CD4-positive, alpha-beta memory T cell (primary cell): ENCODE data around the gene HOXA5. TPM values are rescaled to one million over a fixed set of nuclear protein-coding genes. Genes with fewer than 3 reads are reported as not detected.

Experiments used
- CTCF ChIA-PET: fragments of 350-600 bp; sonication (Branson Sonifier 250); formaldehyde crosslinking; loops from one replicate; lab custom pipeline; 2021; ENCODE audit warnings: inconsistent platforms; ENCODE audit not compliant: partially characterized antibody; lab: Charles Lee
- POLR2A ChIA-PET: fragments of 350-600 bp; sonication (Branson Sonifier 250); formaldehyde crosslinking; loops from one replicate; lab custom pipeline; 2021; ENCODE audit not compliant: partially characterized antibody; lab: Charles Lee
- DNase-seq, 5 donors: peaks; one replicate each; pipeline versions ENCODE4 v3.0.0 to v3.0.0-alpha.2; 2020 to 2022; ENCODE audit warnings: mixed read lengths in 1 of 5
- H3K27ac ChIP-seq: one replicate; pipeline ENCODE4 v1.7.0; 2013; ENCODE audit warnings: low read depth, low read length
- H3K27me3 ChIP-seq: 2 replicates; pipeline ENCODE4 v1.7.0; 2013; ENCODE audit warnings: mild to moderate bottlenecking, low read length, moderate library complexity; ENCODE audit not compliant: insufficient read depth
- H3K36me3 ChIP-seq: 2 replicates; pipeline ENCODE4 v1.7.0; 2013; ENCODE audit warnings: mild to moderate bottlenecking, low read length, moderate library complexity; ENCODE audit not compliant: insufficient read depth
- H3K4me1 ChIP-seq: 2 replicates; pipeline ENCODE4 v1.7.0; 2013; ENCODE audit warnings: mild to moderate bottlenecking, low read length, moderate library complexity; ENCODE audit not compliant: insufficient read depth
- H3K4me3 ChIP-seq, 2 donors: one replicate each; pipeline ENCODE4 v1.7.0; 2013; ENCODE audit warnings: low read length in 2 of 2, mild to moderate bottlenecking in 1 of 2
- H3K9me3 ChIP-seq, 2 donors: one replicate each; pipeline ENCODE4 v1.7.0; 2013; ENCODE audit warnings: low read length in 2 of 2, control low read depth in 1 of 2; ENCODE audit not compliant: control insufficient read depth in 1 of 2
- H3K27ac Mint-ChIP-seq, 7 donors: one replicate each; pipeline ENCODE4 v1.8.0; 2020 to 2021; ENCODE audit warnings: mixed read lengths in 7 of 7, mild to moderate bottlenecking in 6 of 7, inconsistent platforms in 3 of 7, moderate library complexity in 3 of 7
- H3K27me3 Mint-ChIP-seq, 2 donors: one replicate each; pipeline ENCODE4 v1.8.0; 2020 to 2021; ENCODE audit warnings: mixed read lengths in 2 of 2
- H3K36me3 Mint-ChIP-seq, 2 donors: one replicate each; pipeline ENCODE4 v1.8.0; 2020 to 2021; ENCODE audit warnings: mixed read lengths in 2 of 2, inconsistent platforms in 1 of 2, mild to moderate bottlenecking in 1 of 2
- H3K4me1 Mint-ChIP-seq, 4 donors: one replicate each; pipeline ENCODE4 v1.8.0; 2020 to 2021; ENCODE audit warnings: mixed read lengths in 4 of 4, mild to moderate bottlenecking in 1 of 4
- H3K4me3 Mint-ChIP-seq, 8 donors: one replicate each; pipeline ENCODE4 v1.8.0; 2020 to 2021; ENCODE audit warnings: mixed read lengths in 8 of 8, mild to moderate bottlenecking in 7 of 8, moderate library complexity in 6 of 8, inconsistent platforms in 3 of 8
- H3K9me3 Mint-ChIP-seq, 8 donors: one replicate each; pipeline ENCODE4 v1.8.0; 2020 to 2021; ENCODE audit warnings: mixed read lengths in 8 of 8, mild to moderate bottlenecking in 5 of 8, inconsistent platforms in 3 of 8, moderate library complexity in 1 of 8
- intact Hi-C: fragments of 100-400 bp; cut with micrococcal nuclease; formaldehyde crosslinking; loops from one replicate; pipeline ENCODE4 v1.15.1; 2023
- polyA plus RNA-seq, 2 donors: library from polyadenylated mRNA; unstranded; fragments of 300-500 nt; fragmentation: Illumina TruSeq; gene quantifications; one replicate each; pipeline ENCODE4 v1.2.3, GENCODE V29; 2021
- total RNA-seq, 2 experiments: library from RNA; stranded (reverse); gene quantifications; one replicate each; pipeline ENCODE4 v1.2.3, GENCODE V29; 2021

Gene HOXA5
- total and polyA plus RNA-seq, 4 experiments from 2014 or later, result not detected

DNA sequence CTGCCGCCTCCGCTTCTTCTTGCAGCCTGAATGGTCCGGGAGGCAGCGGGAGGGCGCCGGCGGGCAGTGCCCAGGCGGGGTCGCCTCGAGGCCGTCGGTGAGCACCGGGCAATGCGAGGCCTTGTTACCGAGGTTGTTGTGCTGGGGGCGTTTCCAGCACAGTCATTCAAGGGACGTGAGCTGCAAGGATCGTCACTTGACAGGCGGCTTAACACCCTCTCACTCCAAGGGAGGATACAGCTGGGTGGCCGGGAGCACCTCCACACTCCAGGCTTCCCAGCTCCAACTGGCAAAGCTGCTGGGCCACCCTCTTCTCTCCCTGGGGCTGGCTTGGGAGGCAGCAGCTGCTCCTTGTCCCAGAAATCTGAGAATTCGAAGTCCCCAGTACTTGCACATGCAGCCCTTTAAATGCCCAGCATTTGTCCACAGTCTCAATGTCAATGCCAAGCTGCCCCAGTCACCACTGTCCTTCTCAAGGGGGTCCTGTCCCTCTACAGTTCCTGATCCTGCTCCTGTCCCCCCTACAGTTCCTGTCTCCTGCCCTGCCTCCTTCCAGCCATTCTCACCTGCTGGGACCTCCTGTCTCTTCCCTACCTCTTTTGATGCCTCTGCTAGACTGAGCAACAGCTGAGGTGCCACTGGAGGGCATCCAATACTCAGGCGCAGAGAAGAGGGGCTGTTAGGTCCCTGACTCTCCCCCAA is 46.0 kb upstream of the HOXA5 start:
- DNase-seq, result no peak
- H3K36me3 ChIP-seq, result no peaks in the 10 kb centered on the region
- ChIA-PET CTCF (interaction anchor here (0.9 to 4.9 kb wide), 3 partner anchors 9 to 23 kb away, joined by 3 to 38 read pairs (median 3); no protein-coding TSS in a partner anchor), POLR2A (interaction anchor here (1.6 to 1.7 kb wide), 2 partner anchors 7 to 24 kb away, joined by 3 to 5 read pairs; partner anchors contain the start of gene HOXA9)
- H3K4me3 Mint-ChIP-seq, result peak overlapping the region in 6 of 8 donors; percentile 35 to 77 (median 57)
- no peak overlapping the region for H3K27ac ChIP-seq
- H3K4me1 Mint-ChIP-seq, result peaks cover 32 to 81% (median 52%) of the 10 kb centered on the region in 4 donors
- H3K27me3 ChIP-seq, result peaks cover 94% of the 10 kb centered on the region
- H3K36me3 Mint-ChIP-seq, result peaks cover 0 to 1% of the 10 kb centered on the region in 2 donors
- H3K9me3 ChIP-seq, result no peaks in the 10 kb centered on the region
- H3K9me3 Mint-ChIP-seq, result peaks cover 0 to 13% (median 1%) of the 10 kb centered on the region in 8 donors
- H3K27me3 Mint-ChIP-seq, result peaks cover 76 to 80% of the 10 kb centered on the region in 2 donors
- peak overlapping the region in 1 of 7 donors; percentile 89 for H3K27ac Mint-ChIP-seq
- peaks cover 69% of the 10 kb centered on the region for H3K4me1 ChIP-seq
- intact Hi-C loops, result no loop called here
- no peak overlapping the region for H3K4me3 ChIP-seq

DNA sequence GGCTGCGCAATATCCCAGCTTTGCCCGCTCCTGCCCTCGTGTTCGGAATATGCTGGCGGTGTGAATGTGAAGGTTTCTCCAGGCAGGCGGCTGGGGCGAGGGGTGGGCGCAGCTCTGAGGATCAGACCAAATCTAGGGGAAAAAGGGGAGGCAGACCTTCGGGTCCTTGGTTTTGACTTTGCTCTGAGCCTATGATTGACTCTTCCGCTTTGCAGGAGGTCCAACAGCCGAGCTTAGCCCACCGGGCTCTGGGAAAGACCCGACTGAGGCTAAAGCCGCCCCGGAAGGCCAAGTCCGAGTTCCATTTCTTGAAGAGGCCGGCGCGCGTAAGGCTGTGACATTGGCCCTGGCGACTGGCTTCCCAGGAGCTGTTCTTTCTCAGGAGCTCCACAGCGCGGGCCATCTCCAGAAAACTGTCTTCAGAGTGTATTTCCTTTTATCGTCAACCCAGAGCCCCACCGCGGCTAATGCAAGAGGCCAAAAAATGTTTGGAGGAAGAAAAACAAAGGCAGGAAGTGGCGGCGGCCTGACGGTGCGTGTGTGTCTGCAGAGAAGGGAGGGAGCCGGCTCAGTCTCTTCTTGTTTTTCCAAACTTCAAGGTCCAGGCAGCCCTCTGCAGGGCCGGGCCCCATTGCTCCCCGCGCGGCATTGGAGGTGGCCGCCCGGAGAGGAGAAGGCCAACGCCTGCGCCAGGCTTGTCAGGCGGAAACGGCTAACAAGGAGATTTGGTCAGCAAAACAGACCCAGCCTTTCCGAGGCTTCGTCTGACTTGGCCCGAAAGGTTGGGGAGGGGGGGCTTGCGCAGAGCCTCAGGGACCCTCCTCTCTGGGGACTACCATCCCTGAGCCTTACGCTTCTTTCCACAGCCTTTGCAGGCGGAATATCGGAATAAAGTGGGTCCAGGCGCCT is 45.2 kb upstream of the HOXA5 start:
- Mint-ChIP-seq H3K27ac (peak overlapping the region in 4 of 7 donors; percentile 43 to 89 (median 70)), H3K36me3 (peaks cover 0 to 1% of the 10 kb centered on the region in 2 donors), H3K4me3 (peak overlapping the region; percentile 67 to 85 (median 70)), H3K4me1 (peaks cover 32 to 85% (median 54%) of the 10 kb centered on the region in 4 donors), H3K27me3 (peaks cover 74 to 79% of the 10 kb centered on the region in 2 donors), H3K9me3 (peaks cover 0 to 13% (median 1%) of the 10 kb centered on the region in 8 donors)
- Histone ChIP-seq H3K4me1 (peaks cover 75% of the 10 kb centered on the region), H3K4me3 (peak overlapping the region; percentile 15 to 39), H3K9me3 (no peaks in the 10 kb centered on the region), H3K36me3 (no peaks in the 10 kb centered on the region), H3K27me3 (peaks cover 91% of the 10 kb centered on the region), H3K27ac (no peak overlapping the region)
- intact Hi-C loops, result no loop called here
- POLR2A ChIA-PET, result interaction anchor here (1.3 to 1.7 kb wide), 3 partner anchors 9 to 11 kb away, joined by 3 to 7 read pairs (median 4); partner anchors contain the start of gene HOXA13
- CTCF ChIA-PET, result interaction anchor here (1.5 to 4.9 kb wide), 3 partner anchors 10 to 27 kb away, joined by 3 to 38 read pairs (median 15); no protein-coding TSS in a partner anchor
- no peak for DNase-seq

DNA sequence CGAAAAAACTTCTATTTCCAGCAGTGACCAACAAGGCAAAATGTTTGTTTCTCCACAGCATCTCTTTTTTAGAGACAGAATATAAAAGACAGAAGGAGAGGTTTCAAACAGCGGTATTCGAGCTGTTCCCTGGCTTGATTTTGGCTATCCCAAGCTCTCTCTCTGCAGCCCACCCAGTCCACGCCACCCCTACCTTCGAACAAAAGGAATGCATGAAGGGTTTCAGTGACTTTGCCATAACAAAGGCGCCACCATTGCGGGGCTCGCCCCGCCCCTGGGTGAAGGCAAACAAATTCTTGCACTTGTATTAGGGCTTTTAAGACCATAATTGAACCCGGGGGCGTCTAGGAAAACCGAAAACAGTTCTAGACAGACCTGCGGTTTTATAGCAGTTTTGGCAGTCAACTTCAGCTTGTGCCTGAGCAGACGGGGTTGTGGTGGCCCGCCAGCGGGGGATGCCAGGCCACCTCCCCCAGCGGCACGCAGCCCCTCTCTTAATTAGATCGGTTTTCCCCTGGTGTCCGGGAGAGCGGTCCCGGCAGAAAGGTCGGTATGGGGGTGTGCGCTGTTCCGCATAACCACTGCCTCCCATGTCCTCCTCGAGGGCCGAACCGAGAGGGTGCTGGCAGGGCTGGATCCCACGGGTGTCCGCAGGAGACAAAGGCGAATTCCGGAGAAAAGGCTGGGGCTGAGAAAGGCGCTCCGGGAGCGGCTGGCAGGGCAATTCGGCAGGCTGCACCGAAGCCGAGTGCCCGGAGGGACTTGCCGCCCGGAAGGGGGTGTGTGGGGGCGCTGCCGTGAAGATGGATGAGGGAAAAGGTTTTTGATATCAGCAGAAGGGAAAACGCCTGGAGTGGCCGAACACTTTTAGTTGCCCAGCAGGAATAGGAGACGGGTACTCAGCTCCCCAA is 44.2 kb upstream of the HOXA5 start:
- CTCF ChIA-PET, result interaction anchor here (0.9 to 4.9 kb wide), 8 partner anchors 8 to 823 kb away, joined by 3 to 38 read pairs (median 6); no protein-coding TSS in a partner anchor
- H3K9me3 ChIP-seq, result no peaks in the 10 kb centered on the region
- H3K4me1 Mint-ChIP-seq, result peaks cover 31 to 81% (median 50%) of the 10 kb centered on the region in 4 donors

GRCh38 chr7:27186668-27187474 is 43.4 kb upstream of the HOXA5 start:
- Histone ChIP-seq H3K4me3 (no peak overlapping the region), H3K27ac (no peak overlapping the region), H3K9me3 (no peaks in the 10 kb centered on the region), H3K36me3 (no peaks in the 10 kb centered on the region), H3K27me3 (peaks cover 90% of the 10 kb centered on the region), H3K4me1 (peaks cover 65% of the 10 kb centered on the region)
- no peak for DNase-seq
- H3K27ac Mint-ChIP-seq, result peak overlapping the region in 4 of 7 donors; percentile 15 to 89 (median 58)
- peaks cover 0 to 1% of the 10 kb centered on the region in 2 donors for H3K36me3 Mint-ChIP-seq
- ChIA-PET POLR2A (interaction anchor here (1.0 to 3.1 kb wide), 5 partner anchors 9 to 987 kb away, joined by 3 to 9 read pairs (median 7); partner anchors contain the start of gene HOXA13), CTCF (interaction anchor here (0.9 to 4.9 kb wide), 8 partner anchors 8 to 822 kb away, joined by 3 to 38 read pairs (median 6); no protein-coding TSS in a partner anchor)
- intact Hi-C loops, result no loop called here
- H3K9me3 Mint-ChIP-seq, result peaks cover 0 to 11% (median 1%) of the 10 kb centered on the region in 8 donors
- peaks cover 28 to 77% (median 44%) of the 10 kb centered on the region in 4 donors for H3K4me1 Mint-ChIP-seq
- peak overlapping the region in 7 of 8 donors; percentile 21 to 88 (median 76) for H3K4me3 Mint-ChIP-seq
- H3K27me3 Mint-ChIP-seq, result peaks cover 73 to 78% of the 10 kb centered on the region in 2 donors

More for the DNA sequence above, 44.2 kb upstream of the HOXA5 start:
- Histone ChIP-seq H3K4me1 (peaks cover 72% of the 10 kb centered on the region), H3K36me3 (no peaks in the 10 kb centered on the region), H3K27ac (no peak overlapping the region), H3K4me3 (peak overlapping the region in 1 of 2 donors; percentile 15), H3K27me3 (peaks cover 91% of the 10 kb centered on the region)
- no peak for DNase-seq
- H3K27me3 Mint-ChIP-seq, result peaks cover 74 to 78% of the 10 kb centered on the region in 2 donors
- H3K9me3 Mint-ChIP-seq, result peaks cover 0 to 13% (median 1%) of the 10 kb centered on the region in 8 donors
- H3K4me3 Mint-ChIP-seq, result peak overlapping the region; percentile 67 to 85 (median 72)
- intact Hi-C loops, result no loop called here
- H3K27ac Mint-ChIP-seq, result peak overlapping the region in 4 of 7 donors; percentile 15 to 89 (median 57)
- H3K36me3 Mint-ChIP-seq, result peaks cover 0 to 1% of the 10 kb centered on the region in 2 donors
- POLR2A ChIA-PET, result interaction anchor here (1.3 to 3.1 kb wide), 6 partner anchors 8 to 21 kb away, joined by 3 to 9 read pairs (median 6); partner anchors contain the start of gene HOXA13

DNA sequence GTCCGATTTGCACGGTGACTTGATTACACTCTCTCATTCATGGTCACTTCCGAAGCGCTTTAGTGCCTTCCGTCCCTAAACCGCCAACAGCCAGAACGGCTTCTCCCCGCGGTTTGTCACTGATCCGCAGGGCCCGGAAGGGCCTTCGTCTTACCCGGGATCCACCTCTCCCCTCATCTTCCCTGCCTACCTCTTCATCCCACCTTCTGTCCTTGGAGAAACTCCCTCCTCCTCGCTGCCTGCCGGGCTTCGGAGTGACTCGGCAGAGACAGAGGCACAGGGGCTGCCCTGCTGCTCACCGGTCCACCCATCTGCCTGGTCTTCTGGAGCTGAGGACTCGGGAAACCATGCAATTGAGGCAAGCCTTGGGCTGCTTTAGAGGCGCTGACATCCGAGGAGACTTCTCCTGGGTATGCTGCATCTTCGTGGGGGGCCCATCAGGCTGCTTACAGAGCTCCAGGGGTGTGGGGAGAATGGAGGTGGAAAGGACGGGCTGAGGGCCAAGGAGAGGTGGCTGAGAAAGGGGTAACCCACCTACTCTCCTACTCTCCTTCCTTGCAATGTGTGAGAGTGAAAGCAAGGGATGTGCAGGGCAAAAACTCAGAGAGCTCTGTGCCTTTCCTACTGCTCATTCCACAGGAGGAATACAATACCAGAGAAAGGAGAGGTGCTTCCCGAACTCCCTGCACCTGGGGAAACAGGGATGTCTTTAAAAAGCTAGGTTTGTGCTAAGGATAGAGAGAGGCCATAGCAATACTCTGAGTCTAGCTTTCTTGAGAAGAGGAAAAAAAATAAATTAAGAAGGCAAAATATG is 42.6 kb upstream of the HOXA5 start:
- POLR2A ChIA-PET, result interaction anchor here (1.0 to 3.1 kb wide), 5 partner anchors 9 to 986 kb away, joined by 3 to 9 read pairs (median 5); no protein-coding TSS in a partner anchor
- H3K36me3 ChIP-seq, result no peaks in the 10 kb centered on the region
- no peak overlapping the region for H3K27ac ChIP-seq
- intact Hi-C loops, result no loop called here
- peak overlapping the region in 6 of 7 donors; percentile 57 to 89 (median 68) for H3K27ac Mint-ChIP-seq
- H3K4me1 Mint-ChIP-seq, result peaks cover 28 to 70% (median 44%) of the 10 kb centered on the region in 4 donors
- peak overlapping the region; percentile 67 to 88 (median 77) for H3K4me3 Mint-ChIP-seq
- DNase-seq, result no peak
- peaks cover 0 to 11% (median 1%) of the 10 kb centered on the region in 8 donors for H3K9me3 Mint-ChIP-seq
- H3K27me3 Mint-ChIP-seq, result peaks cover 67 to 78% of the 10 kb centered on the region in 2 donors
- no peak overlapping the region for H3K4me3 ChIP-seq
- peaks cover 59% of the 10 kb centered on the region for H3K4me1 ChIP-seq
- H3K9me3 ChIP-seq, result no peaks in the 10 kb centered on the region
- CTCF ChIA-PET, result interaction anchor here (1.6 to 4.9 kb wide), 6 partner anchors 8 to 503 kb away, joined by 5 to 38 read pairs (median 8); no protein-coding TSS in a partner anchor
- H3K36me3 Mint-ChIP-seq, result peaks cover 0 to 1% of the 10 kb centered on the region in 2 donors
- H3K27me3 ChIP-seq, result peaks cover 82% of the 10 kb centered on the region
